ENCODE results near the gene ZNF804B. TPM values are rescaled to one million over a fixed set of nuclear protein-coding genes. Genes with fewer than 3 reads are reported as not detected.

Gene ZNF804B
- total RNA-seq, 2 experiments from 2014 or later: not detected

- POLR2A ChIA-PET: no interaction called here
These were observed 572.5 kb downstream of the ZNF804B start for GRCh38 chr7:89332026-89332425.

GRCh38 chr7:89334797-89335196 lies 575.3 kb downstream of the ZNF804B start:
- Mint-ChIP-seq H3K36me3 (ENCODE audit: low read depth) (no peaks in the 10 kb centered on the region), H3K9me3 (no peaks in the 10 kb centered on the region), H3K4me1 (no peaks in the 10 kb centered on the region), H3K27me3 (no peaks in the 10 kb centered on the region), H3K4me3 (no peak overlapping the region), H3K27ac (no peak overlapping the region)
- CTCF ChIA-PET: no interaction called here
- no peak for DNase-seq
- POLR2A ChIA-PET: no interaction called here

More at GRCh38 chr7:89332026-89332425, 572.5 kb downstream of the ZNF804B start:
- DNase-seq: no peak
- Mint-ChIP-seq H3K27ac (no peak overlapping the region), H3K36me3 (ENCODE audit: low read depth) (no peaks in the 10 kb centered on the region), H3K4me1 (no peaks in the 10 kb centered on the region), H3K27me3 (no peaks in the 10 kb centered on the region), H3K9me3 (no peaks in the 10 kb centered on the region), H3K4me3 (no peak overlapping the region)
- CTCF ChIA-PET: no interaction called here

GRCh38 chr7:89335490-89335889 lies 576.0 kb downstream of the ZNF804B start:
- ChIA-PET CTCF (no interaction called here), POLR2A (no interaction called here)
- H3K9me3 Mint-ChIP-seq: no peaks in the 10 kb centered on the region
- H3K4me3 Mint-ChIP-seq: no peak overlapping the region
- DNase-seq: no peak
- no peaks in the 10 kb centered on the region for H3K36me3 Mint-ChIP-seq (ENCODE audit: low read depth)
- H3K27ac Mint-ChIP-seq: no peak overlapping the region
- H3K4me1 Mint-ChIP-seq: no peaks in the 10 kb centered on the region
- no peaks in the 10 kb centered on the region for H3K27me3 Mint-ChIP-seq

- ChIA-PET CTCF (no interaction called here), POLR2A (no interaction called here)
- Mint-ChIP-seq H3K4me3 (no peak overlapping the region), H3K4me1 (no peaks in the 10 kb centered on the region), H3K36me3 (ENCODE audit: low read depth) (no peaks in the 10 kb centered on the region), H3K27ac (no peak overlapping the region), H3K27me3 (no peaks in the 10 kb centered on the region), H3K9me3 (no peaks in the 10 kb centered on the region)
- no peak for DNase-seq
These were observed 576.6 kb downstream of the ZNF804B start for GRCh38 chr7:89336121-89336520.

GRCh38 chr7:89339748-89340147 lies 580.2 kb downstream of the ZNF804B start:
- no peak overlapping the region for H3K4me3 Mint-ChIP-seq
- no peak overlapping the region for H3K27ac Mint-ChIP-seq
- ChIA-PET CTCF (no interaction called here), POLR2A (no interaction called here)
- no peaks in the 10 kb centered on the region for H3K27me3 Mint-ChIP-seq
- H3K9me3 Mint-ChIP-seq: no peaks in the 10 kb centered on the region
- no peaks in the 10 kb centered on the region for H3K36me3 Mint-ChIP-seq (ENCODE audit: low read depth)
- H3K4me1 Mint-ChIP-seq: no peaks in the 10 kb centered on the region
- no peak for DNase-seq

- Mint-ChIP-seq H3K4me1 (peaks cover 6% of the 10 kb centered on the region), H3K27me3 (no peaks in the 10 kb centered on the region), H3K4me3 (no peak overlapping the region), H3K36me3 (ENCODE audit: low read depth) (no peaks in the 10 kb centered on the region), H3K27ac (no peak overlapping the region), H3K9me3 (peaks cover 9% of the 10 kb centered on the region)
- CTCF ChIA-PET: no interaction called here
- POLR2A ChIA-PET: no interaction called here
- DNase-seq: no peak
These were observed 597.6 kb downstream of the ZNF804B start for GRCh38 chr7:89357121-89357520.

GRCh38 chr7:89377219-89377618 lies 617.7 kb downstream of the ZNF804B start:
- no peaks in the 10 kb centered on the region for H3K4me1 Mint-ChIP-seq
- no peak overlapping the region for H3K27ac Mint-ChIP-seq
- no peak overlapping the region for H3K4me3 Mint-ChIP-seq
- H3K36me3 Mint-ChIP-seq (ENCODE audit: low read depth): no peaks in the 10 kb centered on the region
- H3K9me3 Mint-ChIP-seq: no peaks in the 10 kb centered on the region
- ChIA-PET CTCF (no interaction called here), POLR2A (no interaction called here)
- DNase-seq: no peak
- H3K27me3 Mint-ChIP-seq: no peaks in the 10 kb centered on the region

- Mint-ChIP-seq H3K4me1 (no peaks in the 10 kb centered on the region), H3K27ac (no peak overlapping the region), H3K4me3 (no peak overlapping the region), H3K27me3 (no peaks in the 10 kb centered on the region), H3K36me3 (ENCODE audit: low read depth) (no peaks in the 10 kb centered on the region), H3K9me3 (no peaks in the 10 kb centered on the region)
- ChIA-PET CTCF (no interaction called here), POLR2A (no interaction called here)
- DNase-seq: no peak
These were observed 625.9 kb downstream of the ZNF804B start for GRCh38 chr7:89385411-89385810.

Other genes with a start within 250 kb of the ZNF804B start
- not detected for gene TEX47, start 36.0 kb downstream of the ZNF804B start, total RNA-seq